ES-I3 (cell line): ENCODE data around the gene MTRR.

Experiments used
- H3K36me3 ChIP-seq: 2 replicates; pipeline ENCODE4 v1.6.1; 2013; ENCODE audit warnings: mild to moderate bottlenecking, low read length, control low read depth, moderate library complexity; ENCODE audit not compliant: insufficient read depth
- H3K4me1 ChIP-seq: 2 replicates; pipeline ENCODE4 v1.6.1; 2013; ENCODE audit warnings: mild to moderate bottlenecking, control low read depth, low read length; ENCODE audit not compliant: insufficient read depth
- H3K9ac ChIP-seq: 2 replicates; pipeline ENCODE4 v1.6.1; 2013; ENCODE audit warnings: low read depth, mild to moderate bottlenecking, low read length, moderate library complexity
- H3K9me3 ChIP-seq: 2 replicates; pipeline ENCODE4 v1.6.1; 2013; ENCODE audit warnings: mild to moderate bottlenecking, low read length, moderate library complexity; ENCODE audit not compliant: control insufficient read depth, insufficient read depth

Gene MTRR

DNA sequence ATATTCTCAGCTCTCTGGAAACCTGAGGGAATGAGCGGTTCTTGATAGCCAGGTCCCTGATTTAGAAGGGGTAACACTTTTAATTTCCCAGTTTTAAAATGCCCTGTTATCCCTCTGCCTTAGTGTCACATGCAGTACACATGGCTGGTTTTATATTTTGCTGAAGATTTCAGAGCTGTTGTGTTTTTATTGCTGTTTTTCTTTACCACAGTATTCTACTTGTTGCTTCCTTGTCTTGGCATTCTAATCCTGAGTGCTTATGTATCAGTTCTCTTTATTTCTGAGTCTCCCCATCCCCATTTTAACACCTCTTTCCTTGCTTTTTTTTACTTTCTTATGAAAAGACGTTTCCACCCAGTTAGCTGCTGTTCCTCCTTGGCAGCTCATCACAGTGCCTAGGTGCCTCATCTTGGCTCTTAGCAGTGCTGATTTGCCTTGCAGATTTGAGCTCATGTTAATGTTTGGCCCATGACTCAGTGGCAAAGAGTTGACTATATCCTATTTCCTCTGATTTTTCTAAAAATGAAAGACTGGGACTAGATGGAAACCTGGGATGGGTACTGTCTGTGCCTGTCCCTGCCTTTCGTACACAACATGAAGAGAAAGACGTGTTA lies 3.7 kb downstream of the MTRR start:
- H3K4me1 ChIP-seq, result 0 out of 2 replicates have a peak, but pooled peaks cover 10% of the 10 kb centered on the region
- no peaks in the 10 kb centered on the region for H3K9me3 ChIP-seq
- no peak overlapping the region for H3K9ac ChIP-seq
- H3K36me3 ChIP-seq, result peaks cover 13% of the 10 kb centered on the region; the same call in 1 of the 2 replicates

DNA sequence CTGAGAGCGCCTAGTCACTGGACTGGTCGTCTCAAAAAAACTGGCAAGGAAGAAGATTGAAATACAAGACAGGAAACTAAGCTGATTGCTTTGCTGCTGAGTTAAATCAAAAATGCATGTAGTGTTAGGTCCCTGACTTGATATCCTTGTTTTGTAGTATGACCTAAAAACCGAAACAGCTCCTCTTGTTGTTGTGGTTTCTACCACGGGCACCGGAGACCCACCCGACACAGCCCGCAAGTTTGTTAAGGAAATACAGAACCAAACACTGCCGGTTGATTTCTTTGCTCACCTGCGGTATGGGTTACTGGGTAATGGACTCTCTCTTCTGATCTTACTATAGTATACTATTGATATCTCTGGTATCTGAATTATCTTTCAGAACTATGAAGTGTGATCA lies 4.3 kb downstream of the MTRR start:
- peaks cover 19% of the 10 kb centered on the region for H3K36me3 ChIP-seq
- H3K9ac ChIP-seq, result peak overlapping the region; percentile 1; the same call in 1 of the 2 replicates

GRCh38 chr5:7874639-7875038 lies 5.7 kb downstream of the MTRR start:
- H3K9me3 ChIP-seq, result no peaks in the 10 kb centered on the region
- H3K36me3 ChIP-seq, result peaks cover 23% of the 10 kb centered on the region
- H3K4me1 ChIP-seq, result 0 out of 2 replicates have a peak, but pooled peaks cover 10% of the 10 kb centered on the region
- H3K9ac ChIP-seq, result no peak overlapping the region

More for the DNA sequence above, 4.3 kb downstream of the MTRR start:
- Histone ChIP-seq H3K4me1 (0 out of 2 replicates have a peak, but pooled peaks cover 10% of the 10 kb centered on the region), H3K9me3 (no peaks in the 10 kb centered on the region)

- Histone ChIP-seq H3K9me3 (no peaks in the 10 kb centered on the region), H3K4me1 (0 out of 2 replicates have a peak, but pooled peaks cover 9% of the 10 kb centered on the region), H3K36me3 (peaks cover 23% of the 10 kb centered on the region), H3K9ac (no peak overlapping the region)
Measured at GRCh38 chr5:7875151-7875550, 6.2 kb downstream of the MTRR start.

DNA sequence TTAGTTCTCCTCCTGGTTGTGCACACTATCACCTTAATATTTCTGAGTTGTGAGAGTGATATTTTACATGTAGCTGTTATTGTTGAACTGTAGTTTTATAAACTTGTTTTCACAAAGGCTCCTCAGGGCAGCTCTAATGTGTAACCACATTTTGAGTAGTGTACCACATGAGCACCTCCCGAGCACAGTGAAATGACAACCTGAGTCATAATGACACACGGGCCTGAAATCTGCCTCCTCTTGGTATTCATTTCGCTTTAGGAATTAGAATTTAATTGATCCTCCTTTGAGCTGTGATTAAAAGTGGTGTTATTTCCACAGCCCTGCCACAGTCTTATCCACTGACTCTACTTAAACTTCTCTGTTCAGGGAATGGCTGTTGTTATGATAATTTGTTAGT lies 7.9 kb downstream of the MTRR start:
- Histone ChIP-seq H3K9ac (no peak overlapping the region), H3K36me3 (peaks cover 23% of the 10 kb centered on the region), H3K4me1 (no peaks in the 10 kb centered on the region), H3K9me3 (no peaks in the 10 kb centered on the region)

DNA sequence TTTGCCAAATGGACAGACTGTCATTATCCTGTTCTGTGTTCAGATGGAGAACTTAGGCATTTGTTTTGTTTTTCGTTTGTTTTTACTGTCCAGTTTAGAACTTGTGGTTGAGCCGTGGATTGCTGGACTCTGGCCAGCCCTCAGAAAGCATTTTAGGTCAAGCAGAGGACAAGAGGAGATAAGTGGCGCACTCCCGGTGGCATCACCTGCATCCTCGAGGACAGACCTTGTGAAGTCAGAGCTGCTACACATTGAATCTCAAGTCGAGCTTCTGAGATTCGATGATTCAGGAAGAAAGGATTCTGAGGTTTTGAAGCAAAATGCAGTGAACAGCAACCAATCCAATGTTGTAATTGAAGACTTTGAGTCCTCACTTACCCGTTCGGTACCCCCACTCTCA lies 8.9 kb downstream of the MTRR start:
- Histone ChIP-seq H3K9me3 (no peaks in the 10 kb centered on the region), H3K36me3 (peaks cover 28% of the 10 kb centered on the region), H3K4me1 (no peaks in the 10 kb centered on the region), H3K9ac (no peak overlapping the region)

DNA sequence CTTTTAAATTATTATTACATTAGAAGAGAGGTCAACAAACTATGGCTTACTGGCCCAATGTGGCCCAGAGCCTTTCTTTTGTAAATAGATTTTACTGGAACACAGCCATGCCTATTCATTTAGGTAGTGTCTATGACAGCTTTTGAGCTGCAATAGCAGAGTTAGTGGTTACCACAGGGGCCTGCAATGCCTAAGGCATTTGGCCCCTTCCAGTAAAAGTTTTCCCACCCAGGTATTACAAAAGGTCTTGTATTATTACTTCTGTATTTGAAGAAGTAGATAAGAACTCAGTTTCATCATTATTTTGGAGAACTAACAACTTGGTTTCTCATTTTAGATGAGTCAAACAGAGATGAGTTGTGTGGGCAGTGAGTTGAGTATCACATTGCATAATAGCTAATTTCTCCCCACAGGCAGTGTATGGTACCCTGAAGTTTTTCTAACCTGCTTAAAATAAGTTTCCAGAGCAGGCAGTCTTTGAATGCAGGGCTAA lies 9.5 kb downstream of the MTRR start:
- Histone ChIP-seq H3K9me3 (no peaks in the 10 kb centered on the region), H3K9ac (no peak overlapping the region), H3K4me1 (no peaks in the 10 kb centered on the region), H3K36me3 (peaks cover 34% of the 10 kb centered on the region)

DNA sequence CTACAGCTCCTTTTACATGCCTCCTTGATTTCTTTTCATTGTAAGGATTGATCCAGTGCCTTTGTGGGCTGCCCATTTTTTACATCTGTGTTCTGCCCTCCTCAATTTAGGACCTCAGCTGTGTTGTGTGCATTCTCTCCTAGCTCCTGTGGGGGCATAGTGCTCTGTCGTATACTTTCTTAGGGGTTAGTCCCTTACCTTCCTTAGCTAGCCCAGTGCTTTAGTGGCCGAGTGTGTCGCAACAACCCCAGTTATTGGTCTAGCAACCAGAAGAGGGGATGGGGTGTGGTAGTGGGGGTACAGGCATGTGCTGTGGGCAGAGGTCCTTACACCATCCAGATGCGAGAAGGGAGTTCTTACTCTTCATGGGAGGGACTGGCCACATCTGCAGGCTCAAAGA lies 12.1 kb downstream of the MTRR start:
- Histone ChIP-seq H3K9ac (no peak overlapping the region), H3K9me3 (no peaks in the 10 kb centered on the region), H3K4me1 (no peaks in the 10 kb centered on the region), H3K36me3 (peaks cover 37% of the 10 kb centered on the region)

DNA sequence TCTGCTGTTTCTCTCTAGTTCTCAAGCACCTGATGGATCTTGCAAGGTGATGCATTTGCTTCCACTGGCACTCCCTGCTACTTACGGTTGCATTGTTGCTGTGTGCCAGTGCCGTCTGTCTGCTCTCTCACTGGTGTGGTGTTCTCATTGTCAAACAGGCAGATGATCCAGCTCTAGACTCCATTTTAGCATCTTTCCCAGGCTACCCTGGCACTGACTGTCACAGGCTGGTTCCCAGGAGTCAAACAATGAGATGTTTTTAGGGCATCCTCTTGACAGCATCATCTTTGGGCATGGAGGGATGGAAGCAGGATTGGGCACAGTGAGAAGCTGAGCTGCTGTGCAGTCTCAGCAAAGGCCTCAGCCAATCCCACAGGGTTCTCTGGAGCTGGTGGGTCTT lies 12.9 kb downstream of the MTRR start:
- no peaks in the 10 kb centered on the region for H3K4me1 ChIP-seq
- no peaks in the 10 kb centered on the region for H3K9me3 ChIP-seq
- no peak overlapping the region for H3K9ac ChIP-seq
- peaks cover 33% of the 10 kb centered on the region for H3K36me3 ChIP-seq

DNA sequence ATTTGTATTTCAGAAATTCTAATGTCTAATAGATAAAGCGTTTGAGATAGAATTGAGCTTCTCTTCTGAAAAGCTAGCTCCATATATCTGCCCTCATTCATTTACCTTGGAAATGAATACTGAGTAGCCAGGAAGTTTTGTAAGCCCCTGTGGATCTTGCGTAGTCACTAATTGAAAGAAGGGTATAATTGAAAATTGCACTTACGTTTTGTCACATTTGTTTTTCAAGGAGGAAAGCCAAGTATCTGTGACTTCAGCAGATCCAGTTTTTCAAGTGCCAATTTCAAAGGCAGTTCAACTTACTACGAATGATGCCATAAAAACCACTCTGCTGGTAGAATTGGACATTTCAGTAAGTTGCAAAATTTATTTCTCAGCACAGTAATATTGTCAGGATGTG lies 14.0 kb downstream of the MTRR start:
- Histone ChIP-seq H3K9me3 (no peaks in the 10 kb centered on the region), H3K36me3 (peaks cover 27% of the 10 kb centered on the region), H3K4me1 (no peaks in the 10 kb centered on the region), H3K9ac (no peak overlapping the region)

DNA sequence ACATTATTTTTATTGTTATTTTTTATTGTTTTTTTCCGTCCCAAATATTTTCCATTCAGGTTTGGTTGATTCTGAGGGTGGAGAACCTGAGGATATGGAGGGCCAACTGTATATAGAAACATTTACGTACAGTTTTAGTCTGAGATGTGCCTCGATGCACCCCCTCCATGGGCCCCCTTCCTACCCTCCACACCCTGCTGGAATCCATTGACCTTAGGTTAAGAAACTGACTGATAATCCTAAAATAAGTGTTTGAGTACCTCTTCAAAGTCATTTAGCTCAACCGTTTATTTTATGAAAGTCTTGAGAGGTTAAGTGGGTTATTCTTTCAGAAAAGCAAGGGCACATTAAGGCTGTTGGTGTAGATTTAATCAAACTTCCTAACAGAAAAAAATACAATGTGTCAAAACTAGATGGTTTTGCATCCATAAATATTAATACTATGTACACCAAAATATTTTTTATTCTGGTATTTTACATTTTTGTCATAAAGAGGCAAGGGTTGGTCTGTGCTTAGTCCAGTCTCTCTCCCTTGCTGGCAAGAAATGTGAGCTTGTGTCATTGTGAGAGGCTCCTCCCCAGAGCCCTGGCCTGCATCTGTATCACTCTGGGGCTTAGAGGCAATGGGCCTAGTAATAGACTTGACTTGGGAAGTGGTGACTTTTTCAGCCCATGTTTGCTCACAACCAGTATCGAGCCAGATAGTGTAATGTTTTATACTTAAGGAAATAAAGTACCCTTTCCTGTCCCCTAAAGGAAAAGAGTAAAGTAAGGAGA lies 15.7 kb downstream of the MTRR start:
- no peak overlapping the region for H3K9ac ChIP-seq
- peaks cover 26% of the 10 kb centered on the region for H3K36me3 ChIP-seq

GRCh38 chr5:7886849-7887475 lies 18.0 kb downstream of the MTRR start:
- Histone ChIP-seq H3K36me3 (peaks cover 31% of the 10 kb centered on the region), H3K4me1 (no peaks in the 10 kb centered on the region), H3K9ac (no peak overlapping the region), H3K9me3 (no peaks in the 10 kb centered on the region)

More for the DNA sequence above, 15.7 kb downstream of the MTRR start:
- Histone ChIP-seq H3K4me1 (no peaks in the 10 kb centered on the region), H3K9me3 (no peaks in the 10 kb centered on the region)

DNA sequence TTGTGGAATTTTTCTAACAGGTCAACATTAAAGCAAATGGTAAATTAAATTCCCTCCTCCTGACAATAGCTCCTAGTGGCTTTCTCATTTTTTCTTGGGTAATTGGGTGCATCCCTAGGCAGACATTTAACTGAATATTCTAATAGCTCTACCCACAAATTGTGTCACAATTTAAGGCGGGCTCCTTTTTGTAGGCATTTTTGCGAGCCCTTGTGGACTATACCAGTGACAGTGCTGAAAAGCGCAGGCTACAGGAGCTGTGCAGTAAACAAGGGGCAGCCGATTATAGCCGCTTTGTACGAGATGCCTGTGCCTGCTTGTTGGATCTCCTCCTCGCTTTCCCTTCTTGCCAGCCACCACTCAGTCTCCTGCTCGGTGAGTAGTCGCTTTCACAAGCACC lies 20.0 kb downstream of the MTRR start:
- Histone ChIP-seq H3K9ac (no peak overlapping the region), H3K9me3 (no peaks in the 10 kb centered on the region), H3K4me1 (no peaks in the 10 kb centered on the region), H3K36me3 (peaks cover 16% of the 10 kb centered on the region)

- Histone ChIP-seq H3K4me1 (no peaks in the 10 kb centered on the region), H3K36me3 (peaks cover 15% of the 10 kb centered on the region), H3K9me3 (no peaks in the 10 kb centered on the region), H3K9ac (no peak overlapping the region)
Measured at GRCh38 chr5:7894439-7894838, 25.5 kb downstream of the MTRR start.
